HG03139 (cell line): ENCODE results near the gene IKZF5.

Experiments used
- ATAC-seq: cut with Tn5 transposase; IDR thresholded peaks from one replicate; pipeline ENCODE4 v1.9.1; 2021; ENCODE audit not compliant: unreplicated experiment

Gene IKZF5

GRCh38 chr10:122984708-122985107, 23.9 kb downstream of the IKZF5 start:
- ATAC-seq: no peak

DNA sequence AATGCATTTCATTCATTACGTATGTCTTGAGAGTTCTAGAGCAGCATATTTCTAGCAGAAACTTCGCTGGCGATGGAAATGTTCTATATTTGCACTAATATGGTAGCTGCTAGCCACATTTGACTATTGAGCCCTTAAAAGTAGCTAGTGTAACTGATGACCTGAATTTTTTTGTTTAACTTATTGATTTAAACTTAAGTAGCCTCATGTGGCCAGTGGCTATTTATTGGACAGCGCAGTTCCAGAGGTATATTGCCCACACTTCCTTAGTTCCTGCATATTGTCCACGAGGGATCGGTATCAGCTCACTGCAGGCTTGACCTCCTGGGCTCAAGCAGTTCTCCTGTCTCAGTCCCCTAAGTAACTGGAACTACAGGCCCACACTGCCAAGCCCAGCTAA, 24.7 kb downstream of the IKZF5 start:
- ATAC-seq: no peak

- ATAC-seq: no peak
Measured at GRCh38 chr10:122981066-122981464, 27.5 kb downstream of the IKZF5 start.

DNA sequence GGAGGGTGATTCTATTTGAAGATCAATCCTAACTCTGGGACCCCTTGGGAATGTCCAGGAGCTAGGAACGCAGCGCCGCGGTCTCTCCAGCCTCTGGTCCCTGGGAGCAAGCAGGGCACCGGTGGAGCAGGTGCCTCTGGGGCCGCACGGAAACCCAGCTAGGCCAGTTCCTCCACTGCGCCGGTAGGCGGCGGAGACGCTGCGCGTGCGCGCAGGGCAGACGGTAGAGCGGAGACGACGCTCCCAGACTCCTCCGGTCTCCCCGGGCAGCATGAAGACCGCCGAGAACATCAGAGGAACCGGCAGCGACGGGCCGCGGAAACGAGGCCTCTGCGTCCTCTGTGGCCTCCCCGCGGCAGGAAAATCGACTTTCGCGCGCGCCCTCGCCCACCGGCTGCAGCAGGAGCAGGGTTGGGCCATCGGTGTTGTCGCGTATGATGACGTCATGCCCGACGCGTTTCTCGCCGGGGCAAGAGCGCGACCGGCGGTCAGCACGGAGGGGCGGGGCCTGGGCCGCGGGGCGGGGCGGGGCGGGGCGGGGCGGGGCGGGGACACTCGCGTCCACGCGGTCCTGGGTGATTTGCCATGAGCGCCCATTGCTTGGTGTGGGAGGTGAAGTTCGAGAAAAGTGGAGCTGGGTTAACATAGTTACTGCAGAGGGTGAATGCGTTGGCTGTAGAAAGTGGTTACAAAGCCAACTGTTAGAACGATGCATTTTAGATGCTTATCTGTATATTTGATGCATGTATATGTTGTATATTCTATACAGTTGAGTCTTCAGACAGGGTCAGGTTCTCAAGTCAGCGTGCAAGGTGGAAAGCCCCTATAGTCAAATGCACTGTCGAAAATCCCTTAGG, 28.2 kb downstream of the IKZF5 start, which contains the start of gene PSTK:
PSTK (plus strand) TSS at position 193 of the 857 bp plus-strand sequence; CDS start at position 272, 79 bp downstream.
- peak; percentile 98 for ATAC-seq

DNA sequence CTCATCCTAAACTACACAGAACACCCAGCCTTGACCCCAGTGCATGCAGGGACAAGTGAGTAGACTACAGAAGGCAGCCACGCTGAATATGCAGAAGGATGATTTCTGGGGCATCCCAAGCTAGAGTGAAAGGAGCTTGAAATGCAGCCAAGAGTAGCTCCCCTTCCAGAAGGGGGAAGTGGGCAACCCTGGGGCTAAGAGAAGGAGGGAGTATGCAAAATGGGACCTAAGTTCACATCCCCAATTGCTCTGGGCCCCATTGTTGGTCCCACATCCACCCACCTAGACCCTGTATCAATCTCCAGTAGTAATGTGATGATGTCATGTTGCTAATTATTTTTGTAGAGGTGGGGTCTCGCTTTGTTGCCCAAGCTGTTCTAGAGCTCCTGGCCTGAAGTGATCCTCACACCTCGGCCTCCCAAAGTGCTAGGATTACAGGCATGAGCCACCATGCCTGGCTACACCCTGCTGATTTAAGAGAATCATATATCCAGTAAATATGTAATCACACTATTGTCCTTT, 34.0 kb downstream of the IKZF5 start:
- no peak for ATAC-seq

DNA sequence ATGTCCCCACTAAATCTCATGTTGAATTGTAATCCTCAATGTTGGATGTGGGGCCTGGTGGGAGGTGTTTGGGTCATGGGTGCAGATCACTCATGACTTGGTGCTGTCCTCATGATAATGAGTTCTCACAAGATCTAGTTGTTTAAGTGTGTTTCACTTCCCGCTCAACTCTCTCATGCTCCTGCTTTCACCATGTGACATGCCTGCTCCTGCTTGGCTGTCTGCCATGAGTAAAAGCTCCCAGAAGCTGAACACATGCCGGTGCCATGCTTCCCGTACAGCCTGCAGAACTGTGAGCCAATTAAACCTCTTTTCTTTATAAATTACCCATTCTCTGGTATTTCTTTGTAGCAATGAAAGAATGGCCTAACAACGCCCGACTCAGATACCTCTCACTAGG, 34.6 kb downstream of the IKZF5 start:
- no peak for ATAC-seq

- ATAC-seq: no peak
Measured at GRCh38 chr10:122968698-122969097, 39.9 kb downstream of the IKZF5 start.

DNA sequence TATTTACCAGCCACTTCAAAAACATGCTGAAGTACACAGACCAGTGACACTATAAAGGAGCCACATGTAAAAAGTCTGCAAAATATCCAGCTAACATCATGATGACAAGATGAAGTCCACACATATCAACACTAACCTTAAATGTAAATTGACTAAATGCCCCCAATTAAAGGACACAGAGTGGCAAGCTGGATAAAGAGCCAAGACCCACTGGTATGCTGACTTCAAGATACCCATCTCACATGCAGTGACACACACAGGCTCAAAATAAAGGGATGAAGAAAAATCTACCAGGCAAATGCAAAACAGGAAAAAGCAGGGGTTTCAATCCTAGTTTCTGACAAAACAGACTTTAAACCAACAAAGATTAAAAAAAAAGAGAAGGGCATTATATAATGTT, 41.7 kb downstream of the IKZF5 start:
- no peak for ATAC-seq

GRCh38 chr10:122962405-122962804, 46.2 kb downstream of the IKZF5 start:
- no peak for ATAC-seq

DNA sequence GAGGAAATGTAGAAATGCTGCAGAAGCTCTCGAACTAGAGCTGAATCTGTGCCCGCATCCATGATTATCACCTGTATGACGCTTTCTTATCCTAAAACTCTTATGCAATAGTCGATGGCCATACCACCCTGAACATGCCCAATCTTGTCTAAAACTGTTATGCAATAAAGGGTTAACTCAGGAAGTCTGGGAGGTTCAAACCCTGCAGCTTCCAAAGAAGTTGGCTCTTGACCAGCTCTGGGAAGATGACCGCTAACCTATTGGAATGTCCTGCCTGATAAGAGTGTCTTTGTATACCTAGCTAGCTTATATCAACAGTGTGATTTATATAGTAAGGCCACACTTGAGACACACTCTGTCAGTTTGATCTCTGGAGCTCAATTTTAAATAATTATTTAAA, 51.1 kb downstream of the IKZF5 start:
- no peak for ATAC-seq

GRCh38 chr10:122955892-122956291, 52.7 kb downstream of the IKZF5 start:
- no peak for ATAC-seq

- no peak for ATAC-seq
Measured at GRCh38 chr10:122954731-122955050, 53.9 kb downstream of the IKZF5 start.

DNA sequence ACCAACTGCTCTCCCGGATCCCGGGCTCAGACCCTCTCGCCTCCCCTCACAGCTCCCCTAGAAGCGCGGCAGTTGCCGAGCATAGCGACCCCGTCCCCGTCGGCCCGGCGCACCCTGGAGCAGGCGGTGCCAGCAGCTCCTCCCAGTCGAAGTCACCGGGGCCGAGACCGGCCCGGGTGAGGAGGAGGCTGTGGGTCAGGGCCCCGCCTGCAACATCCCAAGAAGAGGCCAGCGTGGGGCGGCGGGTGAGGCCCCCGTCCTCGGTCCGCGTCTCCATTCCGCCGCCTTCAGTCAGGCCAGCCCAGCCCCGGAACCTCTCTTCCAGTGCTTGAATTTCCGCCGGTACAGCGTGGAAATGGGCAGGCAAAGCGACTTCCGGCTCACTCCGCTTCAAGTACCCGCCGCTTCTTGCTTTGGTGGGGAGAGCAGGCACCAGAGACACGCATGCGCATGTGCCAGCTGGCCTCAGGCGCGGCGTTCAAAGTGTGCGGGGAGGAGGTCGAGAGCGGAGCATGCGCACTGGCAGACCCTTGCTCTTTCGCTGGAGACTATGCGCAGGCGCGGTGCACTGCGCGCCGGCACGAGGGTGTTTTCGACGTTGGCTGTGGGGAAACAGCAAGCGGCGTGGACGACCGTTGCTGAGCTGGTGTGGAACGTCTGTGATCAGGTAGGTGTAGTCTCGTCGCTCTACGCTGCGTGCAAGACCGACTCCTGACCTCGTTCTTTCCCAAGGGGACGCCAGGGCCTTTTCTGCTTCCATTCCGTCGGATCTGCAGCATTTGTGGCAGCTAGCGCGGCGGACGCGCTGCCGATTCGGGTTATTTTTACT, 54.5 kb downstream of the IKZF5 start, which contains the start of gene C10orf88:
C10orf88 (minus strand) TSS at position 326 of the 829 bp plus-strand sequence; CDS start at position 277, 49 bp downstream.
- peak; percentile 97 for ATAC-seq

- no peak for ATAC-seq
Measured at GRCh38 chr10:122949296-122949695, 59.3 kb downstream of the IKZF5 start.
